Naive thymus-derived CD4-positive, alpha-beta T cell (primary cell): Measurements from ENCODE around the gene SDHB. TPM values are rescaled to one million over a fixed set of nuclear protein-coding genes. Genes with fewer than 3 reads are reported as not detected.

Source experiments
- ATAC-seq: fragments of 150-1000 bp; cut with Tn5 transposase; 2 replicates; pipeline ENCODE4 v1.10.0; 2021; ENCODE audit warnings: mild to moderate bottlenecking, moderate library complexity
- CTCF ChIA-PET: fragments of 350-600 bp; sonication (Branson Sonifier 250); formaldehyde crosslinking; loops from one replicate; lab custom pipeline; 2021; ENCODE audit warnings: antibody characterized with exemption; lab: Charles Lee
- POLR2A ChIA-PET: fragments of 350-600 bp; sonication (Branson Sonifier 250); formaldehyde crosslinking; loops from one replicate; lab custom pipeline; 2021; ENCODE audit warnings: antibody characterized with exemption, inconsistent platforms; lab: Charles Lee
- DNase-seq, 9 donors: peaks; one replicate each; pipeline versions ENCODE4 v3.0.0 to v3.0.0-alpha.2; 2020 to 2022; ENCODE audit warnings: mixed read lengths in 1 of 9
- H3K27ac ChIP-seq: one replicate; pipeline ENCODE4 v1.7.0; 2013; ENCODE audit warnings: mild to moderate bottlenecking, low read depth, low read length, moderate library complexity
- H3K27me3 ChIP-seq, 2 donors: one replicate each; pipeline ENCODE4 v1.7.0; 2013; ENCODE audit warnings: low read length in 2 of 2, mild to moderate bottlenecking in 2 of 2, moderate library complexity in 2 of 2; ENCODE audit not compliant: control insufficient read depth in 2 of 2, insufficient read depth in 2 of 2
- H3K36me3 ChIP-seq, 3 experiments: 1 replicate in 2 of 3; 2 replicates in 1 of 3; pipeline ENCODE4 v1.7.0; 2013; ENCODE audit warnings: low read length in 3 of 3, mild to moderate bottlenecking in 3 of 3, moderate library complexity in 1 of 3; ENCODE audit not compliant: insufficient read depth in 3 of 3, control insufficient read depth in 2 of 3
- H3K4me1 ChIP-seq, 2 donors: one replicate each; pipeline ENCODE4 v1.7.0; 2013; ENCODE audit warnings: low read length in 2 of 2, mild to moderate bottlenecking in 2 of 2, moderate library complexity in 1 of 2; ENCODE audit not compliant: control insufficient read depth in 2 of 2, insufficient read depth in 2 of 2
- H3K4me3 ChIP-seq: 2 replicates; pipeline ENCODE4 v1.7.0; 2013; ENCODE audit warnings: mild to moderate bottlenecking, low read length
- H3K9me3 ChIP-seq, 3 experiments: 1 replicate in 2 of 3; 2 replicates in 1 of 3; pipeline ENCODE4 v1.7.0; 2013; ENCODE audit warnings: low read length in 3 of 3; ENCODE audit not compliant: control insufficient read depth in 2 of 3
- H3K27ac Mint-ChIP-seq, 9 donors: one replicate each; pipeline ENCODE4 v1.8.0; 2020 to 2022; ENCODE audit warnings: mixed read lengths in 9 of 9, mild to moderate bottlenecking in 8 of 9, moderate library complexity in 5 of 9, inconsistent platforms in 2 of 9
- H3K27me3 Mint-ChIP-seq, 5 donors: one replicate each; pipeline ENCODE4 v1.8.0; 2021 to 2022; ENCODE audit warnings: mixed read lengths in 5 of 5, mild to moderate bottlenecking in 1 of 5
- H3K36me3 Mint-ChIP-seq, 5 donors: one replicate each; pipeline ENCODE4 v1.8.0; 2020 to 2022; ENCODE audit warnings: mixed read lengths in 5 of 5, mild to moderate bottlenecking in 3 of 5, inconsistent platforms in 1 of 5
- H3K4me1 Mint-ChIP-seq, 7 donors: one replicate each; pipeline ENCODE4 v1.8.0; 2020 to 2022; ENCODE audit warnings: mixed read lengths in 7 of 7, mild to moderate bottlenecking in 3 of 7, inconsistent platforms in 1 of 7
- H3K4me3 Mint-ChIP-seq, 10 donors: one replicate each; pipeline ENCODE4 v1.8.0; 2020 to 2022; ENCODE audit warnings: mild to moderate bottlenecking in 10 of 10, mixed read lengths in 10 of 10, moderate library complexity in 6 of 10, inconsistent platforms in 2 of 10
- H3K9me3 Mint-ChIP-seq, 11 donors: one replicate each; pipeline ENCODE4 v1.8.0; 2020 to 2022; ENCODE audit warnings: mixed read lengths in 11 of 11, mild to moderate bottlenecking in 4 of 11, inconsistent platforms in 1 of 11, moderate library complexity in 1 of 11
- intact Hi-C, 2 donors: fragments of 100-400 bp; cut with micrococcal nuclease; formaldehyde crosslinking; loops; one replicate each; pipeline ENCODE4 v1.15.1; 2023
- polyA plus RNA-seq, 2 donors: library from polyadenylated mRNA; unstranded; fragments of 300-500 nt; fragmentation: Illumina TruSeq; gene quantifications; one replicate each; pipeline ENCODE4 v1.2.3, GENCODE V29; 2021
- total RNA-seq, 6 experiments: library from RNA in 5 of 6; stranded (reverse) in 5 of 6; gene quantifications; 1 replicate in 5 of 6; 2 replicates in 1 of 6; pipeline ENCODE4 v1.2.3 and lab custom pipeline; 2021 to 2026

Gene SDHB
- total and polyA plus RNA-seq, 7 experiments from 2014 or later, result 53.3 to 147 (median 63.9) TPM

DNA sequence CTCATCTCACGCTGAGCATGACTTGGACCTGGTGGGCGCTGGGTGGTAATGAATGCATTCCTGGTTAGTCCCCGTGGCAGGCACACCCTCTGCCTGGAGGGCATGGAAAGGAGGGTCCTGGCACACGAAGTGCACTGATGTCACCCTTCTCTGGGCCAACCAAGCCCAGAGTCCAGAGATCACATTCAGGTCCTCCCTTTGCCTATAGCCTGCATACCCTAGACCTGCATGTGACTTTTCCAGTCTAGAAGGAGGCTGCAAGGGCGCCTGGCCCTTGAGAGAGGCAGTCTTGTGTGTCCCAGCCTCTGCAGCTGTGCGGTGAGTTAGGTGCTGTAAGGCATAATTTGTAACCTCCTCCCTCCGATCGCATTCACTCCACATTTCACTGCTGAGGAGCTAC lies 43.3 kb upstream of the SDHB start:
- Mint-ChIP-seq H3K9me3 (no peaks in the 10 kb centered on the region), H3K4me3 (no peak overlapping the region), H3K27me3 (no peaks in the 10 kb centered on the region), H3K36me3 (no peaks in the 10 kb centered on the region), H3K27ac (no peak overlapping the region), H3K4me1 (peaks cover 0 to 3% (median 0%) of the 10 kb centered on the region in 7 donors)
- Histone ChIP-seq H3K36me3 (no peaks in the 10 kb centered on the region), H3K4me1 (no peaks in the 10 kb centered on the region), H3K27me3 (no peaks in the 10 kb centered on the region), H3K4me3 (no peak overlapping the region), H3K9me3 (no peaks in the 10 kb centered on the region), H3K27ac (no peak overlapping the region)
- intact Hi-C loops, result no loop called here
- ChIA-PET CTCF (no interaction called here), POLR2A (no interaction called here)
- no peak for ATAC-seq
- DNase-seq, result no peak

DNA sequence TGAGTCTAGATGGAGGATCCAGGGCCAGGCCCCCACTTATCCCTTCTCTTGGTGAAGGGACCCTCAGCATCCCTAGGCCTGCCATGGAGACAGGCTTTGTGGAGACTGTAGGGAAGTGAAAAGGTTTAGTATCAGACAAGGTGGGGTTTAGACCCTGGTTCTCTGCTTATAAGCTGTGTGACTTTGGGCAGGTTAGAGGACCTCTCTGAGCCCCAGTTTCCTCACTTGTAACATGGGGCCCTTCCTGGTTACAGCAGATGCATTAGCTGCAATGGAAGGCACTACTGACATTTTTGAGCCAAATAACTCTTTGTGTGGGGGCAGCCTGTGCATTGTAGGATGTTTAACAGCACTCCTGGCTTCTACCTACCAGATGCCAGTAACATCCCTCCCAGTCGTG lies 42.8 kb upstream of the SDHB start:
- Histone ChIP-seq H3K36me3 (no peaks in the 10 kb centered on the region), H3K4me1 (no peaks in the 10 kb centered on the region), H3K27me3 (no peaks in the 10 kb centered on the region), H3K27ac (no peak overlapping the region), H3K9me3 (no peaks in the 10 kb centered on the region), H3K4me3 (no peak overlapping the region)
- Mint-ChIP-seq H3K27me3 (no peaks in the 10 kb centered on the region), H3K4me1 (peaks cover 0 to 3% (median 0%) of the 10 kb centered on the region in 7 donors), H3K9me3 (no peaks in the 10 kb centered on the region), H3K4me3 (no peak overlapping the region), H3K27ac (no peak overlapping the region), H3K36me3 (no peaks in the 10 kb centered on the region)
- intact Hi-C loops, result no loop called here
- no peak for DNase-seq
- no peak for ATAC-seq
- ChIA-PET CTCF (no interaction called here), POLR2A (no interaction called here)

DNA sequence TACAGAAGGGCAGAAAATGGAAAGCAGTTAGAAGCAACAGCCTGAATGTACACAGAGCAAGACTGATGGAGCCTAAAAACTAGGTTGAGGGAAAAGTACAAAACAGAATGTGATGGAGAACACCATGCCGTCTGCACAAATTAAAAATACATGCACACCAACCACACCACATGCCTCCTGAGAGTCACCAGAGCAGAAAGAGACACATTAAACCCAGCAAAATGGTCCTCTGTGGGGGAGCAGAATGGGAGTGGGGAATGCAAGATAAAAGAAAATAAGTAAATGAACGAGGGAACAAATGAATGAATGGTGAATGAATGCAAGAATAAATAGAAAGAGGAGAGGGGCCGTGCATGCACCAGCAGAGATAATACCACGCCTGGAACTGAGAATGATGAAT lies 41.3 kb upstream of the SDHB start:
- H3K9me3 ChIP-seq, result no peaks in the 10 kb centered on the region
- no peaks in the 10 kb centered on the region for H3K4me1 ChIP-seq
- H3K4me3 ChIP-seq, result no peak overlapping the region
- ChIA-PET POLR2A (no interaction called here), CTCF (no interaction called here)
- Mint-ChIP-seq H3K36me3 (no peaks in the 10 kb centered on the region), H3K27ac (no peak overlapping the region), H3K4me1 (peaks cover 0 to 2% (median 0%) of the 10 kb centered on the region in 7 donors), H3K9me3 (no peaks in the 10 kb centered on the region), H3K27me3 (no peaks in the 10 kb centered on the region), H3K4me3 (no peak overlapping the region)
- no peaks in the 10 kb centered on the region for H3K27me3 ChIP-seq
- H3K36me3 ChIP-seq, result no peaks in the 10 kb centered on the region
- DNase-seq (no peak), ATAC-seq (no peak)
- H3K27ac ChIP-seq, result no peak overlapping the region
- intact Hi-C loops, result no loop called here

DNA sequence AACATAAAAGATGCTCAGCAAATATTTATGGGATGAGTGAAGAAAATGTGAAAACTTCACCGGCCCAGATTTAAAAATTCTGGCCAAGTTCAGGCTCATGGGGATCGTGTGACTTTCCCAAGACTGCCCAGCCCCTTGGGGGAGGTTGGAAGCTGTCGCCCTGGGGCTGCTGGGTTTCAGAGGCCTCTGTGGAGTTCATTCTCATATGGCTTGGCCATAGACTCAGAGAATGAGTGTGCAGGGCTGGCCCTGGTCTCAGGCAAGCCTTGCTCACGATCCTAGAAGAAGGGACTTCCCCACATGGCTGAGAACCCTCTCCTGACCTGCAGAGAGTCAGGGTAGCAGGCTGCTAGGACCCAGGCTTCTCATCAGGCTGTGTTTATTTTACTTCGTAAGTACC lies 40.8 kb upstream of the SDHB start:
- H3K4me3 Mint-ChIP-seq, result no peak overlapping the region
- Histone ChIP-seq H3K9me3 (no peaks in the 10 kb centered on the region), H3K36me3 (no peaks in the 10 kb centered on the region), H3K27ac (no peak overlapping the region), H3K4me3 (no peak overlapping the region), H3K4me1 (no peaks in the 10 kb centered on the region), H3K27me3 (no peaks in the 10 kb centered on the region)
- H3K27me3 Mint-ChIP-seq, result no peaks in the 10 kb centered on the region
- intact Hi-C loops, result no loop called here
- CTCF ChIA-PET, result no interaction called here
- ATAC-seq (no peak), DNase-seq (no peak)
- peaks cover 0 to 2% (median 0%) of the 10 kb centered on the region in 7 donors for H3K4me1 Mint-ChIP-seq
- H3K9me3 Mint-ChIP-seq, result no peaks in the 10 kb centered on the region
- no peak overlapping the region for H3K27ac Mint-ChIP-seq
- POLR2A ChIA-PET, result no interaction called here
- no peaks in the 10 kb centered on the region for H3K36me3 Mint-ChIP-seq

DNA sequence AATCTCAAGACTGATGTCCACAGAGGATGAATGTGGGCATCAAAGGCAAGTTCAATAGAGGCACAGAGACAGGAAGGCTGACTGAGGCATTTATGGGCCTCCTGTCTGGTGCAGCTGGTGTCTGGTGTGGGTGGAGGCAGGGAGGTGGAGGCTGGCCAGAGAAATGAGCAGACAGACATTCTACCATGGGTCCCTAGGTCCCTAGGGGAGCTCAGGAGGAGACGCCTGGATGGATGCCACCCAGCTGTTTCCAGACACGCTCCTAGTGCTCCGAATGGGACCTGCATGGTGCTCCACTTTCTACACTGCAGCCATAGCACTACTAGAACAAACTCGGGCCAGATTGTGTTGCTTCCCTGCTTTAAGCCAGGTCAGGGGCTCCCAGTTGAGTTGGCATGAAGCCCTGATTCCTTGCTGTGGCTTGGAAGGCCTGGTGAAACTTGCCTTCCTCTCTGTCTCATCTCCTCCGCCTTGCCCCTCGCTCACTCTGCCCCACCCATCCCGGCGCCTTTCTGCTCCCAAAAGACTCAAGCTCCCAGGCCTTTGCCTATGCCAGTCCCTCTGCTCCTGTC lies 40.1 kb upstream of the SDHB start:
- H3K27me3 Mint-ChIP-seq, result no peaks in the 10 kb centered on the region
- H3K27me3 ChIP-seq, result no peaks in the 10 kb centered on the region
- H3K4me1 Mint-ChIP-seq, result peaks cover 0 to 2% (median 0%) of the 10 kb centered on the region in 7 donors
- DNase-seq (no peak), ATAC-seq (no peak)
- H3K9me3 ChIP-seq, result no peaks in the 10 kb centered on the region
- H3K4me1 ChIP-seq, result no peaks in the 10 kb centered on the region
- H3K4me3 ChIP-seq, result no peak overlapping the region
- no peak overlapping the region for H3K4me3 Mint-ChIP-seq
- H3K27ac ChIP-seq, result no peak overlapping the region
- no peaks in the 10 kb centered on the region for H3K36me3 Mint-ChIP-seq
- POLR2A ChIA-PET, result no interaction called here
- no peak overlapping the region for H3K27ac Mint-ChIP-seq
- H3K36me3 ChIP-seq, result no peaks in the 10 kb centered on the region
- CTCF ChIA-PET, result no interaction called here
- no peaks in the 10 kb centered on the region for H3K9me3 Mint-ChIP-seq
- intact Hi-C loops, result no loop called here

DNA sequence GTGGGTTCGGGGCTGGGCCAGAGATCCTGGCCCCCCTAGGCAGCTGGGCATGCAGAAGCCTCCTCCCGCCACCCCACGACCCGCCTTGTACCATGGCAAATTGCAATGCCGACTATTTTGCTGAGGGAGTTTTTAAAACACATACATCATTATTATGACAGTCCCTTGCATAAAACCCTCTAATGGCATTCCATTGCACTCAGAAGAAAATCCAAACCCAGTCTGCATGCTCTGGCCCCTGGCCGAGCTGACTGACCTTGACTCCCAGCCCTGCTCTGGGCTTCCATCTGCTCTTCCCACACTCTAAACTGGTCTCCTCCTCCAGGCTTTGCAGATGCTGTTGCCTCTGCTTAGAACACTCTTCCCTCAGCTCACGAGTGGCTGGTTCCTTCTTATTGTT lies 37.4 kb upstream of the SDHB start:
- no peak for ATAC-seq
- H3K4me1 Mint-ChIP-seq, result peaks cover 0 to 2% (median 0%) of the 10 kb centered on the region in 7 donors
- ChIA-PET POLR2A (no interaction called here), CTCF (no interaction called here)
- no peak overlapping the region for H3K27ac Mint-ChIP-seq
- Histone ChIP-seq H3K9me3 (no peaks in the 10 kb centered on the region), H3K4me1 (no peaks in the 10 kb centered on the region), H3K4me3 (no peak overlapping the region), H3K27me3 (no peaks in the 10 kb centered on the region), H3K27ac (no peak overlapping the region), H3K36me3 (no peaks in the 10 kb centered on the region)
- no peaks in the 10 kb centered on the region for H3K9me3 Mint-ChIP-seq
- DNase-seq, result no peak
- H3K27me3 Mint-ChIP-seq, result no peaks in the 10 kb centered on the region
- no peak overlapping the region for H3K4me3 Mint-ChIP-seq
- intact Hi-C loops, result no loop called here
- H3K36me3 Mint-ChIP-seq, result no peaks in the 10 kb centered on the region

DNA sequence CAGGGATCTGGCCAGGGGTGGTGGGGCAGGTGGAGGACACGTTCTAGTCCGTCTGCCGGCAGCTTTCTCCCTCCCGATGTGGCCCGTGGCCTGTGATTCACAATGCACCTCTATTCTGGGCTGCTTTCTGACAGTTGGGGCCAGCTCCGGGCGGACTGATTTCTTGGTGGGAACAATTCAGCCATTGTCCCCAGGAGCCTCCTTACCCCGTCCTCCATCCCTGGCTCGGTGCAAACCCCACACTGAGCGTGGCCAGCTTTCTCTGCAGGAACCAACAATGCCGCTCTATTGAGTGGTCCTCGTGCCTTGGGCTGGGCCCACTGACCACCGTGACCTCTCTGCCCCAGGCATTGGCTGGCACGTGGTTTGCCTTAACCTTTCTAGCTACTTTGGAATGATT lies 35.7 kb upstream of the SDHB start:
- intact Hi-C loops, result no loop called here
- Histone ChIP-seq H3K27me3 (no peaks in the 10 kb centered on the region), H3K4me1 (no peaks in the 10 kb centered on the region), H3K4me3 (no peak overlapping the region), H3K36me3 (no peaks in the 10 kb centered on the region), H3K27ac (no peak overlapping the region), H3K9me3 (no peaks in the 10 kb centered on the region)
- Mint-ChIP-seq H3K4me1 (peaks cover 0 to 2% (median 0%) of the 10 kb centered on the region in 7 donors), H3K4me3 (no peak overlapping the region), H3K27me3 (peaks cover 0 to 9% (median 0%) of the 10 kb centered on the region in 5 donors), H3K9me3 (no peaks in the 10 kb centered on the region), H3K36me3 (no peaks in the 10 kb centered on the region), H3K27ac (no peak overlapping the region)
- DNase-seq, result no peak
- ChIA-PET POLR2A (no interaction called here), CTCF (no interaction called here)
- ATAC-seq, result no peak
